Fibroblast of lung (primary cell): ENCODE results near the gene HHAT. TPM values are rescaled to one million over a fixed set of nuclear protein-coding genes. Genes with fewer than 3 reads are reported as not detected.

Source experiments
- DNase-seq, 2 donors: peaks; one replicate each; pipeline versions ENCODE4 v3.0.0 to v3.0.0-alpha.2; 2010; ENCODE audit warnings: low read depth in 2 of 2
- H2AFZ ChIP-seq: 2 replicates; pipeline ENCODE4 v1.5.1; 2012; ENCODE audit warnings: low read length, control low read depth, inconsistent platforms
- H3K27ac ChIP-seq: 2 replicates; pipeline ENCODE4 v1.5.1; 2011; ENCODE audit warnings: low read length, control low read depth; ENCODE audit not compliant: insufficient read depth
- H3K27me3 ChIP-seq: 2 replicates; pipeline ENCODE4 v1.5.1; 2011; ENCODE audit warnings: mild to moderate bottlenecking, low read length; ENCODE audit not compliant: control insufficient read depth, insufficient read depth
- H3K36me3 ChIP-seq: 2 replicates; pipeline ENCODE4 v1.5.1; 2011; ENCODE audit warnings: low read length; ENCODE audit not compliant: control insufficient read depth, insufficient read depth
- H3K4me1 ChIP-seq: 2 replicates; pipeline ENCODE4 v1.5.1; 2011; ENCODE audit warnings: low read length; ENCODE audit not compliant: control insufficient read depth, insufficient read depth; ENCODE audit errors: extremely low read depth
- H3K4me2 ChIP-seq: 2 replicates; pipeline ENCODE4 v1.5.1; 2011; ENCODE audit warnings: low read length, control low read depth; ENCODE audit not compliant: insufficient read depth; ENCODE audit errors: extremely low read depth
- H3K4me3 ChIP-seq, 4 experiments: fragments of 200-600 bp in 1 of 4; sonication (generic) in 1 of 4; replicated peaks in 1 of 4; 2 replicates each; pipeline ENCODE4 v1.5.1; 2011 to 2016; ENCODE audit warnings: low read length in 4 of 4, low read depth in 3 of 4, mild to moderate bottlenecking in 3 of 4, control low read depth in 2 of 4, inconsistent platforms in 1 of 4, mixed read lengths in 1 of 4; ENCODE audit not compliant: insufficient read depth in 1 of 4; ENCODE audit errors: control extremely low read depth in 1 of 4
- H3K79me2 ChIP-seq: 2 replicates; pipeline ENCODE4 v1.5.1; 2012; ENCODE audit warnings: mild to moderate bottlenecking, low read length, inconsistent platforms; ENCODE audit not compliant: control insufficient read depth, insufficient read depth
- H3K9ac ChIP-seq: 2 replicates; pipeline ENCODE4 v1.5.1; 2011; ENCODE audit warnings: mild to moderate bottlenecking, low read length, control low read depth; ENCODE audit not compliant: insufficient read depth
- H3K9me3 ChIP-seq: 2 replicates; pipeline ENCODE4 v1.5.1; 2012; ENCODE audit warnings: low read depth, low read length; ENCODE audit not compliant: control insufficient read depth, insufficient read depth
- H4K20me1 ChIP-seq: 2 replicates; pipeline ENCODE4 v1.5.1; 2011; ENCODE audit warnings: low read length; ENCODE audit not compliant: control insufficient read depth, insufficient read depth; ENCODE audit errors: extremely low read depth
- CTCF ChIP-seq, 2 donors: IDR thresholded peaks in 1 of 2; conservative IDR thresholded peaks in 1 of 2; 1 replicate in 1 of 2; 2 replicates in 1 of 2; pipeline ENCODE4 v1.5.1; 2011 to 2012; ENCODE audit warnings: low read length in 2 of 2, control low read depth in 1 of 2, inconsistent platforms in 1 of 2, low read depth in 1 of 2, mild to moderate bottlenecking in 1 of 2
- EZH2 ChIP-seq: IDR thresholded peaks from 2 replicates; pipeline ENCODE4 v1.5.1; 2012; ENCODE audit warnings: low read length, control low read depth, mild to moderate bottlenecking; ENCODE audit errors: missing control alignments
- polyA plus RNA-seq, 2 donors: library from polyadenylated mRNA; depleted of rRNA in 1 of 2; stranded (reverse) in 1 of 2; unstranded in 1 of 2; fragments of >200 nt; gene quantifications; 2 replicates each; pipeline ENCODE4 v1.2.1, GENCODE V29; 2011 to 2012; ENCODE audit warnings: missing spikeins in 1 of 2
- total RNA-seq: library from RNA; depleted of rRNA; stranded (reverse); fragments of >200 nt; gene quantifications from 2 replicates; pipeline ENCODE4 v1.2.1, GENCODE V29; 2014

Gene HHAT
- total and polyA plus RNA-seq, 2 donors (not counting 1 experiment from before 2014, with no cell fraction given): 3.6 to 4.8 TPM

GRCh38 chr1:210532223-210532598 lies 203.5 kb downstream of the HHAT start:
- no peaks in the 10 kb centered on the region for H3K27me3 ChIP-seq
- TF ChIP-seq EZH2: no peak
- no peak for TF ChIP-seq CTCF (conservative IDR thresholded peaks at IDR 0.05 in 1 of 2, IDR thresholded peaks at IDR 0.05 in 1 of 2; ENCODE audit: low read depth in 1 of 2, low read length in 2 of 2)
- H3K27ac ChIP-seq: no peak overlapping the region
- DNase-seq: no peak
- H3K4me1 ChIP-seq: no peaks in the 10 kb centered on the region
- H3K36me3 ChIP-seq: no peaks in the 10 kb centered on the region
- H3K9ac ChIP-seq: no peak overlapping the region
- no peaks in the 10 kb centered on the region for H3K9me3 ChIP-seq
- H2AFZ ChIP-seq: no peak overlapping the region
- H3K79me2 ChIP-seq: no peaks in the 10 kb centered on the region
- no peak overlapping the region for H3K4me2 ChIP-seq
- H3K4me3 ChIP-seq: no peak overlapping the region
- no peaks in the 10 kb centered on the region for H4K20me1 ChIP-seq

GRCh38 chr1:210535761-210536160 lies 207.1 kb downstream of the HHAT start:
- Histone ChIP-seq H3K4me2 (no peak overlapping the region), H3K9ac (no peak overlapping the region), H3K27ac (no peak overlapping the region)

GRCh38 chr1:210536254-210536961 lies 207.7 kb downstream of the HHAT start:
- H3K79me2 ChIP-seq: no peaks in the 10 kb centered on the region
- DNase-seq: no peak

More at GRCh38 chr1:210535761-210536160, 207.1 kb downstream of the HHAT start:
- no peak overlapping the region for H2AFZ ChIP-seq
- no peaks in the 10 kb centered on the region for H3K27me3 ChIP-seq
- no peaks in the 10 kb centered on the region for H3K36me3 ChIP-seq
- H3K9me3 ChIP-seq: no peaks in the 10 kb centered on the region
- H3K4me1 ChIP-seq: no peaks in the 10 kb centered on the region
- TF ChIP-seq CTCF (conservative IDR thresholded peaks at IDR 0.05 in 1 of 2, IDR thresholded peaks at IDR 0.05 in 1 of 2; ENCODE audit: low read depth in 1 of 2, low read length in 2 of 2): no peak
- no peak for TF ChIP-seq EZH2
- DNase-seq: no peak
- H4K20me1 ChIP-seq: no peaks in the 10 kb centered on the region
- no peaks in the 10 kb centered on the region for H3K79me2 ChIP-seq
- H3K4me3 ChIP-seq: no peak overlapping the region

More at GRCh38 chr1:210536254-210536961, 207.7 kb downstream of the HHAT start:
- no peaks in the 10 kb centered on the region for H3K4me1 ChIP-seq
- H3K27me3 ChIP-seq: no peaks in the 10 kb centered on the region
- no peak overlapping the region for H3K27ac ChIP-seq
- H3K9me3 ChIP-seq: no peaks in the 10 kb centered on the region
- no peak overlapping the region for H3K4me2 ChIP-seq
- H4K20me1 ChIP-seq: no peaks in the 10 kb centered on the region
- no peak overlapping the region for H3K4me3 ChIP-seq
- H2AFZ ChIP-seq: no peak overlapping the region
- TF ChIP-seq CTCF (conservative IDR thresholded peaks at IDR 0.05 in 1 of 2, IDR thresholded peaks at IDR 0.05 in 1 of 2; ENCODE audit: low read depth in 1 of 2, low read length in 2 of 2): no peak
- TF ChIP-seq EZH2: no peak
- H3K9ac ChIP-seq: no peak overlapping the region
- no peaks in the 10 kb centered on the region for H3K36me3 ChIP-seq
